A673 (cell line): ENCODE data around the gene ATOH8.

Source experiments
- EZH2 ChIP-seq: fragments of 200-600 bp; sonication (generic); IDR thresholded peaks from 2 replicates; pipeline ENCODE4 v1.6.1; 2017; ENCODE audit warnings: borderline replicate concordance, low read depth, mild to moderate bottlenecking, mixed read lengths, antibody characterized with exemption, low read length; ENCODE audit not compliant: poor library complexity, severe bottlenecking
- TF ChIP-seq, protein P1 (sequence below): fragments of 300-800, 200-600 bp; sonication (generic); conservative IDR thresholded peaks from 2 replicates; pipeline ENCODE4 v1.5.1; 2017; ENCODE audit warnings: low read depth, mild to moderate bottlenecking, antibody characterized with exemption, low read length, moderate library complexity, mixed read lengths

DNA sequence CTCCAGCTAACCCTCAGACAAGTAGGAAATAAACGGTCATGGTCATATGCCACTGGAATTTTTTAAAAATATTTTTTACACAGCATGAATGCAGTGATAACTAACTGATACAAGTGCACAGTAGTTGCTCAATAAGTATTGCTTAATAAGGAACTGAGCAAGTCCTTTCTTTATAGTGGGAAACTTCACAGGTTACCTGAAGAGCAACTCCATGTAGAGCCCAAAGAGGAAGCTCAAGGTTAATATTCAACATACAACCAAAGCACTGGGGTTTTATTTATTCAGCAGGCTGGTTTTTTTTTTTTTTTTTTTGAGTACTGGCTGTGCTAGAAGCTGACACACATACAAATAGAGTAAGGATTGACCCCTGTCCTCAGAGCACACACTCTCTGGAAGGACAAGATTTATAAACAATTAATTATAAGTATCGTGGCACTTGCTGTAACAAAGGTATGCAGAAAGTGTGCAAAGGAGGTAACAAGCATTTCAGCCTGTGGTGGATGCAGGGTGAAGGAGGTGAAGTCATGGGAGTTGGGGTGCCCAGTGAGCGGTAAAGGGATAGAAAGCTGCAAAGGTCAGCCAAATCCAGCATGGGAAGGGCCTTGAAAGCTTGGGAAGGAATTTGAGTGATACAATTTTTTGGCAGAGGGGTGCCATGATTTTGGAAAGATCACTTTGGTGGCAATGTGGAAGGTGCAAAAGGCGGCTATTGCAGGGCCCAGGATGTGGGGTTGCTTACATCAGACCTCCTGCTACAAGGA, 52.7 kb downstream of the ATOH8 start:
- TF ChIP-seq, protein P1, sequence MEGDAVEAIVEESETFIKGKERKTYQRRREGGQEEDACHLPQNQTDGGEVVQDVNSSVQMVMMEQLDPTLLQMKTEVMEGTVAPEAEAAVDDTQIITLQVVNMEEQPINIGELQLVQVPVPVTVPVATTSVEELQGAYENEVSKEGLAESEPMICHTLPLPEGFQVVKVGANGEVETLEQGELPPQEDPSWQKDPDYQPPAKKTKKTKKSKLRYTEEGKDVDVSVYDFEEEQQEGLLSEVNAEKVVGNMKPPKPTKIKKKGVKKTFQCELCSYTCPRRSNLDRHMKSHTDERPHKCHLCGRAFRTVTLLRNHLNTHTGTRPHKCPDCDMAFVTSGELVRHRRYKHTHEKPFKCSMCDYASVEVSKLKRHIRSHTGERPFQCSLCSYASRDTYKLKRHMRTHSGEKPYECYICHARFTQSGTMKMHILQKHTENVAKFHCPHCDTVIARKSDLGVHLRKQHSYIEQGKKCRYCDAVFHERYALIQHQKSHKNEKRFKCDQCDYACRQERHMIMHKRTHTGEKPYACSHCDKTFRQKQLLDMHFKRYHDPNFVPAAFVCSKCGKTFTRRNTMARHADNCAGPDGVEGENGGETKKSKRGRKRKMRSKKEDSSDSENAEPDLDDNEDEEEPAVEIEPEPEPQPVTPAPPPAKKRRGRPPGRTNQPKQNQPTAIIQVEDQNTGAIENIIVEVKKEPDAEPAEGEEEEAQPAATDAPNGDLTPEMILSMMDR, result no peak
- TF ChIP-seq EZH2, result no peak
